Measurements from ENCODE around the gene CACNA1H. TPM values are rescaled to one million over a fixed set of nuclear protein-coding genes. Genes with fewer than 3 reads are reported as not detected.

The CACNA1H gene
- total RNA-seq = 10.9 TPM
- long read RNA-seq, partial matches to known transcripts = 34 of 51 reads
- long read RNA-seq, other reads (novel, unspliced or antisense) = 17 of 51 reads

DNA sequence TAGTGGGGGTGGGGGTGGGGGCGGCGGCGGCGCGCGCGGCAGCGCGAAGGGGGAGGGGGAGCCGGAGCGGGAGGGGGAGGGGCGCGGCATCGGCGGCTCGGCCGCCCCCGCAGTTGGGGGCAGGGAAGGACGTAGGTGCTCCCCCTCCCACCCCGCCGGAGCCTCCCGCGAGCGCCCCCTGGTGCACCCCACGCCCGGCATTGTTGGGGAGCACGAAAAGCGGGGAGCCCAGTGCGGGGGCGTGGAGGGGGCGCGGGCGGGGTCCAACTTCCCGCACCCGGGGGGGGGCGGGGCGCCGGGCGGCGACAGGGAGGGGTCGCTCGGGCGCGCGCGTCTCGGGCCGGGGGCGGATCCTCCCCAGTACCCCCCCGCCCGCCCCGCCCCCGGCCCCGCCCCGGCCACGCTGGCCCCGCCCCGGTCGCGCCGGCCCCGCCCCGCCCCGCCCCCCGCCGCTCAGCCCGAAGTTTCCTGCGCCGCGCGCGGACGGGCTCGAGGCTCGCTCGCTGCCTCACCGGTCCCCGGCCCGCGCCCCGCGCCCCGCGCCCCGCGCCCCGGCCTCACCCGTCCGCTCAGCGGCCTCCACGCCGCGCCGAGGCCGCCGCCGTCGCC, at the start of gene CACNA1H:
CACNA1H (plus strand) TSS at position 456 of the 609 bp plus-strand sequence. CDS start 632 bp downstream, outside the sequence.
- ATAC-seq (peak; percentile 20), DNase-seq (no peak)
- Histone ChIP-seq H3K27ac (no peak within 1 kb of the TSS), H3K4me1 (no peaks in the 10 kb centered on the region), H3K27me3 (peaks cover 44% of the 10 kb centered on the region), H3K36me3 (no peaks in the 10 kb centered on the region), H3K4me3 (peak within 1 kb of the TSS; percentile 30), H3K9me3 (no peaks in the 10 kb centered on the region)
- TF ChIP-seq, protein P1, sequence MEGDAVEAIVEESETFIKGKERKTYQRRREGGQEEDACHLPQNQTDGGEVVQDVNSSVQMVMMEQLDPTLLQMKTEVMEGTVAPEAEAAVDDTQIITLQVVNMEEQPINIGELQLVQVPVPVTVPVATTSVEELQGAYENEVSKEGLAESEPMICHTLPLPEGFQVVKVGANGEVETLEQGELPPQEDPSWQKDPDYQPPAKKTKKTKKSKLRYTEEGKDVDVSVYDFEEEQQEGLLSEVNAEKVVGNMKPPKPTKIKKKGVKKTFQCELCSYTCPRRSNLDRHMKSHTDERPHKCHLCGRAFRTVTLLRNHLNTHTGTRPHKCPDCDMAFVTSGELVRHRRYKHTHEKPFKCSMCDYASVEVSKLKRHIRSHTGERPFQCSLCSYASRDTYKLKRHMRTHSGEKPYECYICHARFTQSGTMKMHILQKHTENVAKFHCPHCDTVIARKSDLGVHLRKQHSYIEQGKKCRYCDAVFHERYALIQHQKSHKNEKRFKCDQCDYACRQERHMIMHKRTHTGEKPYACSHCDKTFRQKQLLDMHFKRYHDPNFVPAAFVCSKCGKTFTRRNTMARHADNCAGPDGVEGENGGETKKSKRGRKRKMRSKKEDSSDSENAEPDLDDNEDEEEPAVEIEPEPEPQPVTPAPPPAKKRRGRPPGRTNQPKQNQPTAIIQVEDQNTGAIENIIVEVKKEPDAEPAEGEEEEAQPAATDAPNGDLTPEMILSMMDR (IDR thresholded peaks at IDR 0.05) = peak; percentile 22
- intact Hi-C loops (cut with DNase I) = no loop called here

DNA sequence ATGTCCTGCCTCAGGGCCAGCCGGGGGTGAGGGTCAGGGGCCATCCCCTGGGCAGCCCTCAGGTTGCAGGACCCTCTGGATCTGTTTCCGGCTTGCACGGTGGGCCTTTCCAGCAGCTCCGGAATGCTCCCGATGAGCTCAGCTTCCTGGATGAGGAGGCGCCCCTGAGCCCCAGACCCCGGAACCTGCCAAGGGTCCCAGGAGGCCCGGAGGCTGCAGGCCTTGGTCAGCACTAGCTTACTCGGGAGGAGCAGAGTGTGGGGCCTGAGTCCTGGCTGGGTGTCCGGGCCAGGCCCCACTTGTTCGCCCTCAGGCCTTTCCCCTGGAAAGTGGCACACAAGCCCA, 49.3 kb upstream of the CACNA1H start:
- Histone ChIP-seq H3K27ac (no peak overlapping the region), H3K4me3 (no peak overlapping the region), H3K27me3 (peaks cover 55% of the 10 kb centered on the region), H3K36me3 (no peaks in the 10 kb centered on the region), H3K9me3 (no peaks in the 10 kb centered on the region), H3K4me1 (peaks cover 4% of the 10 kb centered on the region)
- TF ChIP-seq, protein P1 (IDR thresholded peaks at IDR 0.05) = no peak
- intact Hi-C loops (cut with DNase I) = no loop called here
- ATAC-seq (no peak), DNase-seq (no peak)

DNA sequence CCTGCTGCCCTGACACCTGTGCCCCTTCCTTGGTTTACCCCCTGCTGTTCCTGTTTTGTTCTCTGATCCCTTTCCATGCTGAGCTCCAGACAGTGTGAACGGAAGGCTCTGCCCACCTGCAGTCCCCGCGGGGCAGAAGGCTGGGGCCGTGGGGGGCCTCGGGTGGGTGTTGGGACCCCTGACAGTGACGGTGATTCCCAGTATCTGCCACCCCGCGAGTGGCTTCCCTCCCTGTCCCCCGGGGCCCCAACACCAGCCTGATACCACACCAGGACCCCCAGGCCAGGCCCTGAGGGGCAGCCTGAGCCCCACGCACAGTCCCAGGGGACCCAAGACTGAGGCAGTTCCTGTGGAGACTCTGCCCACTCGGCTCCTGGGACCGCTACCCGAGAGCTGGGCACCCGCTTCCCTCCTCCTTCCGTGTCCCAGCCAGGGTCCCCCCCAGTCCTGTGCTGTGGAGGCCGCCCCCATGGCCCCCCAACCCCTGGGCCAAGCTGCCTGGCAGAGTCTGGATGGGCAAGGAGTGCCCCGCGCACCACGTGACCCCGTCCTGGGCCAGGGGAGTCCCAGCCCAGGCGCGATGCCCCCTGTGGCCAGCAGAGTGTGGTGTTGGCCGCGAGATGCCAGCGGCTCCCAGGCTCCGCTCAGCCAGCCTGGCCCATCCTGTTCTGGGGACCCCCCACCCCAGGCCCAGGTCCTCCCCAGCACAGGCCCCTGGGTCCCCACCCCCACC, 46.9 kb upstream of the CACNA1H start:
- no peak overlapping the region for H3K4me3 ChIP-seq
- TF ChIP-seq, protein P1 (IDR thresholded peaks at IDR 0.05) = peak; percentile 59
- no peak overlapping the region for H3K27ac ChIP-seq
- DNase-seq (peak; percentile 79), ATAC-seq (peak; percentile 59)
- peaks cover 45% of the 10 kb centered on the region for H3K27me3 ChIP-seq
- intact Hi-C loops (cut with DNase I) = no loop called here
- H3K9me3 ChIP-seq = no peaks in the 10 kb centered on the region
- no peaks in the 10 kb centered on the region for H3K36me3 ChIP-seq
- H3K4me1 ChIP-seq = peaks cover 4% of the 10 kb centered on the region

DNA sequence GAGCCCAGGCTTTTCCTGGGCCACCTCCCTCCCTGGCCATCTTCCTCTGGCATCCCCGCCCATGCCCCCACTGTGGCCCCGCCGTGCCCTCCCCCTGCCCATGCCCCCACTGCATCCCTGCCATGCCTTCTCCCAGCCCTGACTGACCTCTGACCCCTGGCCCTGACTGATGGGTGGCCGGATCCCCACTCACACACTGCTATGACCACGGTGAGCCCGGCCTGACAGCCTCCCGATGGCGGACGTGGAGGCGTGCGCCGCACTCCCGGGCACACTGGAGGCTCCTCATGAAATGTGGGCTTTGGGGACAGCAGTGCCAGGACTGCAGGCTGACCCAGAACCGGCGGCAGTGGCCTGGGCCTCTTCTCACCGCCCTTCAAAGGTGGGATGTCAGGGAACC, 46.2 kb upstream of the CACNA1H start:
- Histone ChIP-seq H3K9me3 (no peaks in the 10 kb centered on the region), H3K27ac (no peak overlapping the region), H3K36me3 (no peaks in the 10 kb centered on the region), H3K4me1 (peaks cover 4% of the 10 kb centered on the region), H3K27me3 (peaks cover 45% of the 10 kb centered on the region), H3K4me3 (no peak overlapping the region)
- TF ChIP-seq, protein P1 (IDR thresholded peaks at IDR 0.05) = no peak
- no peak for DNase-seq
- intact Hi-C loops (cut with DNase I) = no loop called here
- ATAC-seq = no peak

DNA sequence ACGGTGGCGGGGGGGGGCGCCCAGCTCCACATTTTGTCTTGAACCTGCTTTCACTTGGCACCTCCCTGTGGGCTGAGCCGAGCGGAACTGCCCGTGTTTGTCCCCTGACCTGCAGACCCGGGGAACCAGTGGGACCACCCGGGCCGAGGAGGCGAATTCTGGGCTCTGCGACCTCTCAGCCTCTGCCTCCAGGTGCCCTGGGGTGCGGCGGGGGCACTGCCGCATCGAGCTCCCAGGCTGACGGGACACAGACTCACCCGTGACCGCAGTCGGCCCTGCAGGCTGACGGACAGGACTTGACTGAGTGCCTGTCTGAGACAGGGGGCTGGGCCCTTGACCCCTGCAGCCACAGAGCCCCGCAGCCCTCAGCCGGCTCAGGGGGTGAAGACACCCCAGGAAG, 45.8 kb upstream of the CACNA1H start:
- Histone ChIP-seq H3K36me3 (no peaks in the 10 kb centered on the region), H3K4me1 (peaks cover 4% of the 10 kb centered on the region), H3K9me3 (no peaks in the 10 kb centered on the region), H3K27me3 (peaks cover 45% of the 10 kb centered on the region), H3K27ac (no peak overlapping the region), H3K4me3 (no peak overlapping the region)
- intact Hi-C loops (cut with DNase I) = no loop called here
- TF ChIP-seq, protein P1 (IDR thresholded peaks at IDR 0.05) = no peak
- no peak for ATAC-seq
- DNase-seq = no peak
